Endothelial cell of umbilical vein (primary cell): ENCODE data around the gene CLSTN2. TPM values are rescaled to one million over a fixed set of nuclear protein-coding genes. Genes with fewer than 3 reads are reported as not detected.

Source experiments
- BruUV-seq: library from RNA; stranded (reverse); fragments of 400-500 nt; replicated peaks from 2 replicates; lab custom pipeline; 2021; lab: Mats Ljungman, UMichigan
- CTCF ChIA-PET: fragments of 300-600, 350-600 bp; sonication (Branson Sonifier 250); formaldehyde crosslinking; loops from one replicate; lab custom pipeline; 2021; ENCODE audit warnings: antibody characterized with exemption, inconsistent platforms; lab: Charles Lee
- POLR2A ChIA-PET: fragments of 300-600, 350-600 bp; sonication (Branson Sonifier 250); formaldehyde crosslinking; loops from one replicate; lab custom pipeline; 2021; ENCODE audit warnings: antibody characterized with exemption, inconsistent platforms; lab: Charles Lee
- DNase-seq: peaks from one replicate; pipeline ENCODE4 v3.0.0-alpha.2; 2011; ENCODE audit warnings: low read depth, low spot score
- FAIRE-seq: peaks from 2 replicates; lab custom pipeline; 2011; peaks lifted over from hg19 to GRCh38; lab: Jason Lieb, UNC
- H2AFZ ChIP-seq: 2 replicates; pipeline ENCODE4 v1.6.0; 2012; ENCODE audit warnings: low read depth, low read length, control low read depth, inconsistent platforms
- H3K27ac ChIP-seq: 2 replicates; pipeline ENCODE4 v1.5.1; 2011; ENCODE audit warnings: low read depth, mild to moderate bottlenecking, control low read depth, low read length, moderate library complexity; ENCODE audit not compliant: insufficient read depth
- H3K27me3 ChIP-seq, 2 experiments: 2 replicates each; pipeline versions ENCODE4 v1.6.0 to v1.6.1; 2011; ENCODE audit warnings: low read length in 2 of 2, mixed read lengths in 1 of 2; ENCODE audit not compliant: control insufficient read depth in 2 of 2, insufficient read depth in 2 of 2
- H3K36me3 ChIP-seq, 2 experiments: 2 replicates in 1 of 2; 3 replicates in 1 of 2; pipeline ENCODE4 v1.5.1; 2011; ENCODE audit warnings: low read length in 2 of 2, mild to moderate bottlenecking in 1 of 2, moderate library complexity in 1 of 2; ENCODE audit not compliant: control insufficient read depth in 2 of 2, insufficient read depth in 2 of 2; ENCODE audit errors: extremely low read depth in 1 of 2
- H3K4me1 ChIP-seq: 3 replicates; pipeline ENCODE4 v1.5.1; 2011; ENCODE audit warnings: mild to moderate bottlenecking, low read length; ENCODE audit not compliant: control insufficient read depth, insufficient read depth; ENCODE audit errors: extremely low read depth
- H3K4me2 ChIP-seq: 2 replicates; pipeline ENCODE4 v1.6.1; 2011; ENCODE audit warnings: low read length, control low read depth, mixed read lengths; ENCODE audit not compliant: insufficient read depth
- H3K4me3 ChIP-seq, 3 experiments: fragments of 200-600 bp in 1 of 3; sonication (generic), shearing (Covaris generic) in 1 of 3; replicated peaks in 1 of 3; 2 replicates each; pipeline ENCODE4 v1.5.1; 2011 to 2016; ENCODE audit warnings: control low read depth in 3 of 3, low read length in 3 of 3, mild to moderate bottlenecking in 2 of 3, inconsistent platforms in 1 of 3, low read depth in 1 of 3, moderate library complexity in 1 of 3; ENCODE audit not compliant: insufficient read depth in 1 of 3
- H3K79me2 ChIP-seq: 2 replicates; pipeline ENCODE4 v1.6.0; 2012; ENCODE audit warnings: low read length, inconsistent platforms; ENCODE audit not compliant: control insufficient read depth, insufficient read depth
- H3K9ac ChIP-seq: replicated peaks from 2 replicates; pipeline ENCODE3; 2011; ENCODE audit warnings: low read length, control low read depth; ENCODE audit not compliant: insufficient read depth; ENCODE audit errors: extremely low read depth
- H3K9me1 ChIP-seq: replicated peaks from 3 replicates; pipeline ENCODE4 v1.6.0; 2011; ENCODE audit warnings: mild to moderate bottlenecking, low read length; ENCODE audit not compliant: control insufficient read depth, insufficient read depth; ENCODE audit errors: extremely low read depth
- H3K9me3 ChIP-seq: replicated peaks from 2 replicates; pipeline ENCODE4 v1.5.1; 2012; ENCODE audit warnings: low read length, inconsistent platforms; ENCODE audit not compliant: control insufficient read depth, insufficient read depth
- H4K20me1 ChIP-seq: replicated peaks from 2 replicates; pipeline ENCODE3; 2011; ENCODE audit warnings: mild to moderate bottlenecking, low read length; ENCODE audit not compliant: control insufficient read depth, insufficient read depth; ENCODE audit errors: extremely low read depth
- CTCF ChIP-seq, 2 donors: IDR thresholded peaks; 1 replicate in 1 of 2; 2 replicates in 1 of 2; pipeline ENCODE4 v1.5.1; 2011; ENCODE audit warnings: low read length in 2 of 2, mild to moderate bottlenecking in 2 of 2, moderate library complexity in 2 of 2, control low read depth in 1 of 2, inconsistent platforms in 1 of 2, low read depth in 1 of 2; ENCODE audit not compliant: insufficient read depth in 1 of 2; ENCODE audit errors: extremely low read depth in 1 of 2
- EZH2 ChIP-seq: IDR thresholded peaks from 2 replicates; pipeline ENCODE4 v1.6.1; 2012; ENCODE audit warnings: borderline replicate concordance, low read depth, mild to moderate bottlenecking, moderate library complexity, low read length, inconsistent platforms; ENCODE audit not compliant: severe bottlenecking
- FOS ChIP-seq: IDR thresholded peaks from 2 replicates; pipeline ENCODE4 v1.6.1; 2011; ENCODE audit warnings: mild to moderate bottlenecking, low read length, moderate library complexity, borderline replicate concordance; ENCODE audit not compliant: insufficient read depth
- GATA2 ChIP-seq: IDR thresholded peaks from 2 replicates; pipeline ENCODE4 v1.7.0; 2011; ENCODE audit warnings: low read depth, mild to moderate bottlenecking, moderate library complexity, mixed read lengths, low read length; ENCODE audit not compliant: insufficient read length, insufficient read depth
- JUN ChIP-seq: IDR thresholded peaks from 2 replicates; pipeline ENCODE4 v1.6.1; 2011; ENCODE audit warnings: borderline replicate concordance, low read depth; ENCODE audit not compliant: insufficient read length, insufficient read depth
- MAX ChIP-seq: IDR thresholded peaks from 2 replicates; pipeline ENCODE4 v1.6.1; 2011; ENCODE audit not compliant: insufficient read depth, insufficient read length
- MYC ChIP-seq: IDR thresholded peaks from one replicate; pipeline ENCODE4 v1.6.1; 2011; ENCODE audit warnings: mild to moderate bottlenecking, low read depth, low read length
- POLR2A ChIP-seq: IDR thresholded peaks from 2 replicates; pipeline ENCODE4 v1.6.1; 2012; ENCODE audit warnings: low read depth, mild to moderate bottlenecking, control low read depth, low read length
- POLR2AphosphoS5 ChIP-seq: IDR thresholded peaks from 2 replicates; pipeline ENCODE4 v1.6.1; 2012; ENCODE audit warnings: low read depth, mild to moderate bottlenecking, control low read depth, low read length, moderate library complexity; ENCODE audit not compliant: insufficient read depth
- dilution Hi-C: fragments of 300-500 bp; cut with MboI; formaldehyde crosslinking; loops from one replicate; pipeline ENCODE4 v1.15.0; 2019; ENCODE audit warnings: low sequenced_read_pairs; ENCODE audit not compliant: extremely low pct_ligation_motif_present
- intact Hi-C: fragments of 100-400 bp; cut with micrococcal nuclease; formaldehyde crosslinking; loops from one replicate; pipeline ENCODE4 v1.10.0; 2022
- polyA plus RNA-seq, 4 experiments: library from polyadenylated mRNA; depleted of rRNA in 3 of 4; stranded (reverse) in 3 of 4; unstranded in 1 of 4; fragments of >200 nt; gene quantifications; 2 replicates each; pipeline versions ENCODE4 v1.2.1 to v1.2.3, GENCODE V29; 2011 to 2012; ENCODE audit warnings: missing spikeins in 1 of 4
- total RNA-seq: library from RNA; stranded (reverse); gene quantifications from 2 replicates; pipeline ENCODE4 v1.2.3, GENCODE V29; 2021

Gene CLSTN2
- total and polyA plus RNA-seq, 2 donors (not counting 3 experiments of a cell fraction or from before 2014, with no cell fraction given): 0.26 to 0.38 TPM

- DNase-seq: no peak
- Histone ChIP-seq H2AFZ (no peak overlapping the region), H3K27me3 (no peaks in the 10 kb centered on the region), H3K4me3 (no peak overlapping the region), H3K4me2 (no peak overlapping the region), H3K9ac (no peak overlapping the region), H3K4me1 (no peaks in the 10 kb centered on the region), H3K27ac (no peak overlapping the region), H3K9me3 (no peaks in the 10 kb centered on the region), H3K79me2 (no peaks in the 10 kb centered on the region), H4K20me1 (no peaks in the 10 kb centered on the region), H3K9me1 (no peaks in the 10 kb centered on the region), H3K36me3 (no peaks in the 10 kb centered on the region)
- ChIA-PET POLR2A (no interaction called here), CTCF (interaction anchor here (1.0 kb wide), 1 partner anchor 11 kb away, joined by 3 read pairs; no protein-coding TSS in a partner anchor)
- intact Hi-C loops (no loop called here), dilution Hi-C loops (no loop called here)
- no TSS peak for BruUV-seq
- no peak for FAIRE-seq
- TF ChIP-seq POLR2A (no peak), CTCF (IDR thresholded peaks at IDR 0.05; ENCODE audit: extremely low read depth in 1 of 2, insufficient read depth in 1 of 2, low read depth in 1 of 2, low read length in 2 of 2) (no peak), GATA2 (no peak), MAX (no peak), JUN (no peak)
Observed at GRCh38 chr3:140442621-140443020, 507.6 kb downstream of the CLSTN2 start.

- no peak overlapping the region for H2AFZ ChIP-seq
- intact Hi-C loops: no loop called here
- H3K27me3 ChIP-seq: no peaks in the 10 kb centered on the region
- no peak overlapping the region for H3K4me2 ChIP-seq
- no peak for FAIRE-seq
- no peak overlapping the region for H3K4me3 ChIP-seq
- no peak overlapping the region for H3K9ac ChIP-seq
- no peaks in the 10 kb centered on the region for H3K9me1 ChIP-seq
- no peaks in the 10 kb centered on the region for H3K79me2 ChIP-seq
- H3K4me1 ChIP-seq: no peaks in the 10 kb centered on the region
- no peaks in the 10 kb centered on the region for H4K20me1 ChIP-seq
- POLR2A ChIA-PET: no interaction called here
- no peak overlapping the region for H3K27ac ChIP-seq
- H3K9me3 ChIP-seq: no peaks in the 10 kb centered on the region
- no peaks in the 10 kb centered on the region for H3K36me3 ChIP-seq
- no TSS peak for BruUV-seq
- dilution Hi-C loops: no loop called here
- peak; percentile 67 for DNase-seq
- CTCF ChIA-PET: interaction anchor here (1.0 kb wide), 1 partner anchor 10 kb away, joined by 3 read pairs; no protein-coding TSS in a partner anchor
- no peak for TF ChIP-seq FOS
- TF ChIP-seq MYC: no peak
- TF ChIP-seq CTCF (IDR thresholded peaks at IDR 0.05; ENCODE audit: extremely low read depth in 1 of 2, insufficient read depth in 1 of 2, low read depth in 1 of 2, low read length in 2 of 2): no peak
- no peak for TF ChIP-seq POLR2AphosphoS5
- TF ChIP-seq POLR2A: no peak
- TF ChIP-seq MAX: no peak
- no peak for TF ChIP-seq EZH2
- TF ChIP-seq JUN: no peak
- TF ChIP-seq GATA2: no peak
Observed at GRCh38 chr3:140443073-140443472, 508.1 kb downstream of the CLSTN2 start.
